ENCODE measurements around the gene IPO9.

GRCh38 chr1:201789245-201789644 is 39.7 kb upstream of the IPO9 start:
- TF ChIP-seq CTCF (IDR thresholded peaks at IDR 0.05) (no peak), EZH2 (IDR thresholded peaks at IDR 0.05; ENCODE audit: borderline replicate concordance, insufficient read depth, low read depth, low read length, poor library complexity, severe bottlenecking) (no peak)
